ENCODE data around the gene ARMH3.
"Not testable (repeated sequence)": the region's sequence is repeated elsewhere in the genome, so short reads cannot be mapped to it uniquely, and the experiment has no call there.

Gene ARMH3

DNA sequence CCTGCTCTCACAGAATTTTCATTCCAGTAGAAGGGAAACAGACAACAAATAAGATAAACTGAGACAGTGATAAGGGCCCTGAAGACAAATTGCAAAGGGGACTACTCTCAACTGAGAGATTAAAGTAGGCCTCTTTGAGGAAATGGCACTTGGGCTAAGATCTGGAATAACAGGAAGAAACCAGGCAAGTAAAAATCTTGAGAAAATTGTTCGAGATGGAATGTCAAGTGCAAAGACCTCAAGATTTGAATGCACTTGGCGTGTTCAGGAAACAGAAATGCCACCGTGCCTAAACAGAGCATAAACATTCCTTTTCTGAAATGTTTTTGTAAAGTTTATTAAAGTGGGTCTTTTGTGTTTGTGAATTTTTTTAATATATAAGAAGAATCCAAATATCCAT lies 10.7 kb downstream of the ARMH3 start:
- DNase-seq (ENCODE audit: low read depth) = no peak

DNA sequence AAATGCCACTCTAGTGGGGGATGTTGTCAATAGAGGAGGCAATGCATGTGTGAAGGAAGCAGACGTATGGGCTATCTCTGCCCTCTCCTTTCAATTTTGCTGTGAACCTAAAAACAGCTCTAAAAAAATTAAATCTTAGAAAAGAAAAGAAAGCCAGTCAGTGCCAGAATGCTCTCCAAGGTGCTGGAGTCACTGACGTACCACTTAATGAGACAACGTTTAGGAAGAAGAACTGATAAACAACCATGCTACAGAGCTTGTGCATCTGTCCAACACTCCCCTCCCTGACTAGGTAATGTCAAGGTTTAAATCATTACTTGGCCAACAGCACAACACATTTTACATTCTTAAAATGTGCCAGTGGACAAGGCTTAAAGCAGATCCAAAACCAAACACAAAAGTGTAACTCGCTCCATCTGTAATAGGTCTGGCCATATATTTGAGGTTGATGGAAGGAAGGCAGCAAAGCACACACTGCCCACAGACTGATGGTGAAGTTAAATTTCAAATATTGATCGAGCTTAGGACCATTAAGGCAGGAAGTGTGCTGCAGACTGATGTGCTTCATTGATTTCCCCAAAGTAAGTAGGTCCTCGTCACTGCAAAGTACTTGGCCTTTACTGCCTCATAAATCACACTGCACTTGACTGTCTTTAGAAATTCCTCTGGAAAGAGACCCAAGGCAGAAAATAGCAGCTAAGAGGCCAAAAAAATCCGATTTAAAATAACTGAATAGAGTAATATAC lies 15.5 kb downstream of the ARMH3 start:
- no peak for DNase-seq (ENCODE audit: low read depth)

DNA sequence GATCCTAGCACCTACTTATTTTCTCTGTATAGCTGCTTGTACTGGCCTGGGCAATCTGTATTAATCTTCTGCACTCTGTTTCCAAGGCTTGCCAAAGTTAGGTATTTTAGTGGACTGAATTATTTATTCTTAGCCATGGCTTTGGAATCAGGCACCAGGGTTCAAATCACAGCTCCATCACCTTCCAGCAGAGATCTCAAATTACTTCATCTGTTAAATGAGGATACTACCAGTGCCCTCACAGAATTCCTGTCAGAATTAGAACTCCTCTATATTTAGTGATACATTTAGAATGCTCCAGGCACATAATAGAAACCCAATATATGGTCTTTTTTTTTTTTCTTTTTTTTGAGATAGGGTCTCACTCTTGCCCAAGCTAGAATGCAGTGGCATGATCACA lies 17.6 kb downstream of the ARMH3 start:
- DNase-seq (ENCODE audit: low read depth) = no peak

DNA sequence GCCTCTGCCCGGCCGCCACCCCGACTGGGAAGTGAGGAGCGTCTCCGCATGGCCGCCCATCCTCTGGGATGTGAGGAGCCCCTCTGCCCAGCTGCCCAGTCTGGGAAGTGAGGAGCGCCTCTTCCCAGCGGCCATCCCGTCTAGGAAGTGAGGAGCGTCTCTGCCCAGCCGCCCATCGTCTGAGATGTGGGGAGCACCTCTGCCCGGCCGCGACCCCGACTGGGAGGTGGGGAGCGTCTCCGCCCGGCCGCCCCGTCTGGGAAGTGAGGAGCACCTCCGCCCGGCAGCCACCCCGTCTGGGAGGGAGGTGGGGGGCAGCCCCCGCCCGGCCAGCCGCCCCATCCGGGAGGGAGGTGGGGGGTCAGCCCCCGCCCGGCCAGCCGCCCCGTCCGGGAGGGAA lies 20.2 kb downstream of the ARMH3 start:
- not testable (repeated sequence) for DNase-seq (ENCODE audit: low read depth)

DNA sequence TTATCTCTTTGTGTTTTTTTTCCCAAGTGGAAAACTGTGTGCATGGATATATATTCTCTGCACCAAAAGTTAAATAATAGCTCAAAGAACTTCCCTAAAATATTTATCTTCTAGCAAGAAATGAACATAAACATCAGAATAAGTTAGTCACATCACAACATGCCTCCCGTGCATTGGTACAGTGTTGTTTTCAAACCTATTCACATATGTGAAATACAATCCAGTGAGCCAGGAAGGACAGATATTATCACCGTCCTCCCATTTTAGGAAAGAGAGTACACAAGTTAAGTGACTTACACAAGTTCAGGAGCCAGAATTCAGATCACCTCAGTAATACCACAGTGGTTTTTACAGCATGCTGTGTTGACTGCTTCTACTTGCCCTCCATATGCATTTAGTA lies 22.2 kb downstream of the ARMH3 start:
- DNase-seq (ENCODE audit: low read depth) = no peak

DNA sequence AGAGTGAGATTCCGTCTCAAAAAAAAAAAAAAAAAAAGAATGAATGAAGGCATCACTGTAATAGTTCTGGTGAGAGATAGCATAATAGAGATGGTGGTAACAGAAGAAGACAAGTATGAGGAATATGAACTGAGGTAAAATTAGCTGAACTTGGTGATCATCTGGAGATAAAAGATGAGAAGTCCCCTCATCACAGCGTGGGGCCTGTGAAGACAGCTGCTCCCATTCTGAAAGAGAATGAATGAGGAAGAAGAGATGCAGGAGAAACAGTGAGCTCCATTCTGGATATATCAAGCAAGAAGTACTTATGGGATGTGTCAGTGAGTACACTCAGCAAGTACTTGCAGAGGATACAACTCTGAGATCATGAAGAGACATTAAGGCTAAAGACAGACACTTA lies 28.7 kb downstream of the ARMH3 start:
- DNase-seq (ENCODE audit: low read depth) = no peak

DNA sequence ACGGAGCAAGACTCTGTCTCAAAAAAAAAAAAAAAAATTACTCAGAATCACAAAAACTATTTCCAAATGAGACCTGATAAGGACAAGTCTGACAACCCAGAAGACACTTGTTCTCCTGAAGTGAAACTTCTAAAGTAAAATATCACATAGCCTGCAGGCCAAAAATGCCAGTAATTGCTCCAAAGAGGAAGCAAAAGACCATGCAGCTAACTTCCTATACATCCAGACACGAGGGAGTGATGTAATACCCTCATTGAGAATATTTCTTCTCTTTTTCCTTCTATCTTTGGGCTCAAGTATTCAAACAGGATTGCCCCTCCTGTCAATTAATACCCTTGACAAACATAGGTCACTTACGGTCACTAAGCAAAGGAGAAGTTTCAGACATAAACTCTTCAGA lies 31.2 kb downstream of the ARMH3 start:
- no peak for DNase-seq (ENCODE audit: low read depth)

DNA sequence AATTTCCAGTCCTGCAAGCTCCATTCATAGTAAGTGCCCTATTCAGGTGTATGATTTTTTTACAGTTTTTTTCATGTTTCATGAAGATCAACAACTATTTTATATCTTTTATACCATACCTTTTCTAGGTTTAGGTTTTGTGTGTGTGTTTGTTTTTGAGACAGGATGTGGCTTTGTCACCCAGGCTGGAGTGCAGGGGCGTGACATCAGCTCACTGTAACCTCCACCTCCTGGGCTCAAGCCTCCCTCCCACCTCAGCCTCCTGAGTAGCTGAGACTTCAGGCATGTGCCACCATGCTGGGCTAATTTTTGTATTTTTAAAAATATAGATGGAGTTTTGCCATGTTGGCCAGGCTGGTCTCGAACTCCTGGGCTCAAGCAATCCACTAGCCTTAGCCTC lies 35.0 kb downstream of the ARMH3 start:
- no peak for DNase-seq (ENCODE audit: low read depth)

DNA sequence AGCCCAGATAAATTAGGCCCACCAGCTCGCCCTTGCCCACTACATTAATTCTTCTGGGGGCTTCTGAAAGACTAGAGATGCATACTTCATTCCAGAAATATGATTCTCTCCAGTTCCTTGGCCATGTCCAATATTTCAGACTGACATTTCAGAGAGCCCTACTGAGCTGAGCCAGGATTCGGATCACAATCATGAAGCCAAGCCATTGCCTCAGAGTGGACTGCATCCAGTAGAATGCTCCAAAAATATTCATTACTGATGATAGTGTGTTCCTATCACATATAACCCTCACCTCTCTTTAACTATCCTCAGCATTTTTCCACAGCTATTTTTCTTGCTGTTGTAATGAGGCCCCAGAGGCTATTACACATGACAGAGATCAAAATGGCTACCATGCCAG lies 38.7 kb downstream of the ARMH3 start:
- no peak for DNase-seq (ENCODE audit: low read depth)

DNA sequence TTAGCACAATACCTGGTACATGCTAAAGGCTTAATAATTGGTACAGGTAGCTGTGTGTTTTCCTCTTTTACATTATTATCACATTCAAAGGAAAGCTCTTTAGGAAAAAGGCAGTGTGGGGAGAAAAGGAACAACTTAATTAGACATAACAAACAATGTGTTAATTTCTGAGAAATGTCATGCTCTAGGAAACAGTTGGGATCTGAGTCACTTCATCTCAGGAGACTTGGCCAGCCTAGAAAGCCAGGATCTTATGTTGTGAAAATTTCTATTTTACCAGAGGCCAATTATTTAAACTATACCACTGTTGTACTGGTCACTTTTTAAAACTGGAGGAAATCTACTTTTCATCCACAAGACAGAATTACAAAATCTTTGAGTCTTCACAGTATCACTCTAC lies 39.6 kb downstream of the ARMH3 start:
- no peak for DNase-seq (ENCODE audit: low read depth)

DNA sequence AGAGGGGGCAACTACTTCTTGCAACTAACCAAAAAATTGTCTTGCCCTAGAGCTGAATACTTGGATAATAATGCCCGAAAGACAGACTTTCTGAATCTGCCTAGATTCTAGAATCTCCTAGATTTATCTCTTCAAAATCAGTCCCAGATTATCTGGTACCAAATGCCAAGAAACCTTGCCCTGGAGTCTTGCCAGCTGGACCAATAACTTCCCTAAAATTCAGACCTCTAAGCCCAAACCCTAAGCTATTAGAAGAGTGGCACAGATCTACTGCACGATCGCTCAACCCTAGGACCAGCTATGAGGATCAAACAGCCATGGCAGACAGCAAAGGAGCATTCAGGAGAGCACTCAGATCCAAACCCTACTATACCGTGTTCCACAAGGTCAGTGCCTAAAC lies 45.0 kb downstream of the ARMH3 start:
- no peak for DNase-seq (ENCODE audit: low read depth)

DNA sequence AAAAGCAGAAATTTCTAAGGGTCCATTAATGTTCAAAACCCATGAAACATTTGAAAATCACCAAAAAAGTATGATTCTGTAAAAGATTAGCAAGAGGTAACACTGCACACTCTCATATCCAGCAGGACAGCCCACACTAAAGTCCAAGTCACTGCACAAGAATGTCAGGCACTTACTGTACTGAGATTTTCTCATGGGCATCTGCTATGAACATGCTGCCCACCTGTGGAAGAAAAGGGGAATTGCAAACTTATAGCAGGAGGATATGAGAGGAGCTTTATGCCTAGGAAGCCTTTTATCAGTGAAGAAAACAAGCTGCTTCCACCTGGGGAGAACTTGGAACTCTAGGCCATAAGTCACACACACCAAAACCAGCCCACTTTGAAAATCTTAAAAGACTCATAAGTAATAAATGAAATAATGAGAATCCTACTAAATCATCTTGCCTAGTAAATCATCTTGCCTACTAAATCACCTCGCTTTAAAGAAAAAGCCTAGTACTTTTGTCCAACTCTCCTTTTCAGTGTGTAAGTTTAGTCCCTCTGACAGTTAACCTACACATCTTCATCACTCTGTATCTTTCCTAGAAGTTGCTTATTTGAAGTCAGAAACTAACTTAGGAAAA lies 46.1 kb downstream of the ARMH3 start:
- DNase-seq (ENCODE audit: low read depth) = no peak

DNA sequence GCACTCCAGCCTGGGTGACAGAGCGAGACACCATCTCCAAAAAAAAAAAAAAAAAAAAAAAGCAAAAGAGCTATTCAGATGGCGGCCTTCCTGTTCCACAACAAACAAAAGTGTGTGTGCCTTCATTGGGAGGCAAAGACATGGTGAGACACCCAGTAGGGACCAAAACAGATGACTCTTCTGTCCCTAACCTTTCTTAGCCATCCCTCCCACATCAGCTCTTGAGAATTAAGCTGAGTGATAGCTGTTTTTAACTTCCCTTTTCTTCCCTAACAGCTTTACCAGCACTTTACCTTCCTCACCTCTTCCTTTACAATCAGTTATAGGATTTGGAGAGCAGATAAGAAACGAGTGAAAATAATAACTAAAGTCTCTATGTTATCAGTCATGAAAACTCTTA lies 48.2 kb downstream of the ARMH3 start:
- DNase-seq (ENCODE audit: low read depth) = no peak

DNA sequence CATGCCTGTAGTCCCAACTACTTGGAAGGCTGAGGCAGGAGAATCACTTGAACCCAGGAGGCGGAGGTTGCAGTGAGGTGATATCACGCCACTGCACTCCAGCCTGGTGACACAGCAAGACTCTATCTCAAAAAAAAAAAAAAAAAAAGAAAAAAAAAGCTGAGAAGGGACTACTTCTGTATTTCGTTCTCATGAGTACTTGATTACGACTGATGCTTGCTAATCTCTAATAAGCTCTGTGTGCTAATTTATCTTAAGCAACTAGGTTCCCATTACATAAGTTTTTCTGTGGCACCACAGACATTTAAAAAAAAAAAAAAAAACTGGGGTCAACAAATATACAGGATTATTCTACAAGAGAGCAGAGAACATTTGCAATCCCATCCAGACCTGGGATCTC lies 48.9 kb downstream of the ARMH3 start:
- not testable (repeated sequence) for DNase-seq (ENCODE audit: low read depth)

DNA sequence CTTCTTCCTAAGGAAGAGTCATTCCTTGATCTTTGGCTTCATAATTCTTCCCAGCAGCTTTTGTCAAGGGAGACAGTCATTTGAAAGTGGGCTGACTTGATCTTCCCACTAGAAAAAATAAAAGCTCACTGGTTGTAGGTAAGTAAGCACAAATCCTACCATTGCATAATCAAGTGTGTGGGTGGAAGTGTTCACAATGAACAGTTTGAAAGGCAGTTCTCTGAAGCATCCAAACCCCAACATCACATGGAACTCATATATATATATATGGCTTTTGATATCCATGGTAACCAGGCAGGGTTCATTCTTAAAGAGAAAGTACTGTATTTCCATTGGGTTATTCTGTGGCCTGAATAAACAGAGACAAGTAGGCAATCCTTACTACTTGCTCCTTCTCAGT lies 51.6 kb downstream of the ARMH3 start:
- DNase-seq (ENCODE audit: low read depth) = no peak

DNA sequence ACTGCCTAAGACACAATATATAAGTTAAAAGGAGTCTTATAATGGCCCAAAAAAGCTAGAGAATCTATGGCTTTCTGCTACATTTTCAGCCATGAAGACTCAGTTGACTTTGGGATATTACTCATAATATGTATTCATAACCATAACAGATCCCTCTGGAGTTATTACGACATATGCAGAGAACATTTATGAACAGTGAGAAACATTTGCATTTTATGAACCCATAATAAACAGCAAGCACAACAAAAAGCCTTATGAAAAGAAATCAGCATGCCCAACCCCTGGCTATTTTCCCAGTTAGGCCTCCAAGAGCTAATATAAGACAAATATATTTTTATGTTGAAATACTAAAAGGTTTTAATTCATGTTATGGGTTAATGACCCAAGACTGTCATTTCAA lies 52.4 kb downstream of the ARMH3 start:
- no peak for DNase-seq (ENCODE audit: low read depth)

DNA sequence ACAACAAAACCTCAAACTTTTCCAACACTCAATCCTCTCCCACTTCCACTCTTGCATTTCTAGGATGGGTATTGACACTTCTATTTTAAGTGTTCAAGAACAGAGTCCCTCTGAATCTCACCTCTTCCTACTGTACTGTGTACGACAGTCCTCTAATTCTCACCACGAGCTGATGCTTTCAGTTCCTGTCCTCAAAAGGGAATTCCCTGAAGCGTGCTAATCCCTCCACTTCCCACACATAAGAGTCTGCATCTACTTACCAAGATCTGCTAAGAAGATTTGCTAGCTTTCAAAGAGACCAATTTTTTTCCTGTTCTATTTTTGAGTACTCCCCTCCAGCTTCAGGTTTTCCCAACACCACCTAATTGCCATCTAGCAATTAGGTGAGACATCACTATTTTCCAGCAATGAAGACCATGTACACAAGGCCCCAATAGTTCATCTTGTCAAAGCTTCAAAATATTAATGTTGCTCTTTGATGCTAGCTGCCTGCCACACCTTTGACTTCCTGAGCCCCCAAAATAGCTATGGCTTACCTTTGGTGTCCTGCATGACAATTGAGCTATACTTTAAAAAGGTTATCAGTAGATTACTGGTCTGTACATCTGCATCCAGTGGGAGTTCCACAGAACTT lies 54.4 kb downstream of the ARMH3 start:
- DNase-seq (ENCODE audit: low read depth) = no peak

DNA sequence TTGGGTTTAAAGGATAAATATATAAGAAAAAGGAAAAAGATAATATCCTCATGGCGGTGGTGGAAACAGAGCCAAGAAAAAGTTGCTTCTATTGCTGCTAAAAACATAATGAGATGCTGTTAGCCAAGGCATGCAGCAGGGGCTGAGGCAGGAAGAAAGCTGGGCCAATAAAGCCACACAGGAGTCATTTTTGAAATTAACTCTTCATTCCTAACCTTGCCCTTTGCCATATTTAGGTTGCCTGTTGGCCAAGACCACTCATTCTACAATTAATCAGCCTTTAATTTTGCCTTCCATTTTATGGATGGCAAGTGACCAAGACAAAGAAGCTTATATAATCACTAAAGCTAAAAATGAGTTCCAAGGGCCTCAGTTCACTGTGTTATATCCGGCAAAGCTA lies 58.2 kb downstream of the ARMH3 start:
- no peak for DNase-seq (ENCODE audit: low read depth)

DNA sequence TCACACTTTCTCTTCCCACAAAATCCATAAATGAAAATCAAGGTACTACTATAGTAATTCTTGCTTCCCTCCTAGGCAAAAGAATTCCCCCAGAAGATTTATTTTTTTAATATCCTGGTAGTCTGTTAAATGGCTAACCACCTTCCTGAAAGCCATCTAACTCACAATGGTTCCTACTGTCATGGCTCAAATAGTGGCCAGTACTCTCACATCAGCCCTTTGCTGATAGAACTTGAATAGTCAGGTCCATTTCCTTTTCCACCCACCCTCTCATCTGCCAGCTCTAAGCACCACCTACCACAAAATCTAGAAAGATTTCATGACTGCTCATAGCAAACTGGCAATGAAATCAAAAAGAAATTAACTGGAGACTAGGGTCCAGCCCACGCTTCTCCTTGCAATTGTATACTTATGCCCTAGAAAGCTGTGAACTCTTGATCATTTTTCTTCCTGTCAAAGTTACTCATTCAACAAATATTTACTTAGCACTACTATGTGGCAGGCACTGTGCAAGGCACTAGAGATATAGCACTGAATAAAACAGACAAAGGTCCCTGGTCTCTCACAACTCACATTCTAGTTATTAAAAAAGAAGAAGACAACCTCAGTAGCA lies 60.4 kb downstream of the ARMH3 start:
- DNase-seq (ENCODE audit: low read depth) = no peak

DNA sequence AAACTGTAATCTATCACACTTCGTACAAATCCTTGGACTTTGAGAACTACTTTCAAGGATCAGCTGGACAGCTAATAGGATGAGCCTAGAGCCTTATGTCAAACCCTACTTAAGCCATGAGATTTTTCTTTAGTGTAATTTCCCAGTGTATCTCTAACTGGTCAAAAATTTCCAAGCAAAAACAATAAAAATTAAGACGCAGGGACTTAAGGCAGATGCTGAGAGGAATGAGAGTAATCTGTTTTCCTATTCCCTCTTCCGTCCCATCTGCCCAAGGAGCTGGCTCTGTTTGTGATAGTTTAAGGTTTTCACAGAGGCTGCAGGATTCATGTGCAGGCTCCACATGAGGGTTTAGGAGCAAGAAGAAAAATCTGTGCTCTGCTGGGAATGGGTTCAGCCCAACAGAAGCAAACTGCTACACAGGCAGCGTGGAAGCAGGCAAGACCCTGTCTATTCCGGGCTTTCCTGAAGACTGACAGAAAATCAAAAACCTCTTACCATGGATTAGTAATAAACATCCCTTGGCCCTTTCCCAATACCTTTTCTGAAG lies 62.2 kb downstream of the ARMH3 start:
- no peak for DNase-seq (ENCODE audit: low read depth)

DNA sequence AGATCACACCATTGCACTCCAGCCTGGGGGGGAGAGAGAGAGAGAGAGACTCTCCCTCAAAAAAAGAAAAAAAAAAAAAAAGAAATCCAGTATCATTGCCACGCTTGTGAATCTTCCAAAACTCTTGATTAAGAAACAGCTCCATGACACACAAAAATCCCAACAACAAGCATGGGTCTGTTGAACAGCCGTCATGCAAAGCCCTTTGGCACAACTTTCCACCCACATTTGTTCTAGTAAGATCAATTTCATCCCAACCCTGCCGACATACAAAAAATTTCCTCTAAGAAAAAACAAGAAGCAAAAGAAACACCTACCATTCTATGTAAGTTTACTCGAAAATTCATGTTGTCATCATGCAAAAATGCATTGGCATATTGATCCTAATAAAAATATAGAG lies 62.8 kb downstream of the ARMH3 start:
- DNase-seq (ENCODE audit: low read depth) = no peak

DNA sequence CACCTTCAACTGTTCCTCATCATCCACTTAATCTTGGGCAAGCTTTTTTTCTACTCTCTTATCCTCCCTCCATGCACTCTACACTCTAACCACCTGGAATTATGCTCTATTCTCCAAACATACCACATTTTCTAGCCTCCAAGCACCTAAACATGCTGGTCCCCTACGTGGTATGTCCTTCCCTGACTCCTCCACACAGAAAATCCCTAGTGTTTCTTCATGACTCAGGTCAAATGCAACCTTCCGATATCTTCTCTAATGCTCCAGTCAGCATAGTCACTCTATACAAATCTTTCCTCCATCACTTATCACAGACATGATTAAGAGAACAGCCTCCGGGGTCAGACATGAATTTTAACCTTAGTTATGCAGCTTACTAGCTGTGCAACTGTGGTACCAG lies 68.8 kb downstream of the ARMH3 start:
- DNase-seq (ENCODE audit: low read depth) = no peak

DNA sequence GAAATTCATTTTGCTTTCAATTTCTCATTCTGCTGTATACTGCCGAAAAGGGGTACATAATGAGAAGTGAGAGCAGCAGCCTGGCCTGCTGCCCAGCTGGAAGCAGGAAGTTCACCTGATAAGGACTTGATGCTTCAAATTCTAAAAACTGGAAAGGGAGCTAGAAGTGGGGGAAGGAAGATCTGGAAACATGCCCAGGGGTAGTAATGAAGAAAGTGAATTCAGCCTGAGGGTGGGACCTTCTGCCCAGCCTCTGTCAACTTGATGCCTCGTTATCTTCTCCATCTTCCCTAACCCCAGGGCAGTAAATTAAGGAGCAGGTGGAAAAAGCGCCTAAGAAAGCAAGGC lies 69.4 kb downstream of the ARMH3 start:
- no peak for DNase-seq (ENCODE audit: low read depth)
